HepG2 (cell line): ENCODE data around the gene RSPH9. TPM values are rescaled to one million over a fixed set of nuclear protein-coding genes. Genes with fewer than 3 reads are reported as not detected.

Experiments used
- ATF1 ChIP-seq: IDR thresholded peaks from 2 replicates; pipeline ENCODE4 v1.6.1; 2016; ENCODE audit warnings: mild to moderate bottlenecking, control low read depth
- CSRNP1 ChIP-seq: sonication (generic); formaldehyde crosslinking; IDR thresholded peaks from 2 replicates; pipeline ENCODE4 v1.8.1; 2023; ENCODE audit warnings: mild to moderate bottlenecking, missing genetic modification reagents
- ELF3 ChIP-seq: IDR thresholded peaks from 2 replicates; pipeline ENCODE4 v1.6.1; 2016; ENCODE audit warnings: missing genetic modification reagents, missing compliant biosample characterization
- FOXJ3 ChIP-seq: sonication (generic); formaldehyde crosslinking; IDR thresholded peaks from 2 replicates; pipeline ENCODE4 v1.4.0; 2020; ENCODE audit warnings: missing genetic modification reagents, mild to moderate bottlenecking, borderline replicate concordance
- GFI1 ChIP-seq: sonication (generic); formaldehyde crosslinking; IDR thresholded peaks from 2 replicates; pipeline ENCODE4 v1.5.0; 2020; ENCODE audit warnings: missing genetic modification reagents, mild to moderate bottlenecking, borderline replicate concordance
- IRF2 ChIP-seq: IDR thresholded peaks from 2 replicates; pipeline ENCODE4 v1.6.1; 2018; ENCODE audit warnings: missing genetic modification reagents, missing compliant biosample characterization
- MED1 ChIP-seq: sonication (generic); formaldehyde crosslinking; IDR thresholded peaks from 2 replicates; pipeline ENCODE4 v1.4.0; 2020; ENCODE audit warnings: missing genetic modification reagents
- NR2F2 ChIP-seq: IDR thresholded peaks from 2 replicates; pipeline ENCODE4 v1.6.1; 2012; ENCODE audit warnings: low read depth, inconsistent platforms, borderline replicate concordance
- ZFP1 ChIP-seq: IDR thresholded peaks from 2 replicates; pipeline ENCODE4 v1.6.1; 2016
- ZNF232 ChIP-seq: sonication (generic); formaldehyde crosslinking; IDR thresholded peaks from 2 replicates; pipeline ENCODE4 v1.4.0; 2020; ENCODE audit warnings: missing genetic modification reagents, borderline replicate concordance
- ZNF292 ChIP-seq: sonication (generic); formaldehyde crosslinking; IDR thresholded peaks from 2 replicates; pipeline ENCODE4 v1.8.1; 2022; ENCODE audit warnings: mild to moderate bottlenecking, low read depth, missing genetic modification reagents, borderline replicate concordance
- ZNF615 ChIP-seq: sonication (generic); formaldehyde crosslinking; IDR thresholded peaks from 2 replicates; pipeline ENCODE4 v1.5.0; 2020; ENCODE audit warnings: mild to moderate bottlenecking, missing genetic modification reagents, borderline replicate concordance
- ZNF746 ChIP-seq: sonication (generic); formaldehyde crosslinking; IDR thresholded peaks from 2 replicates; pipeline ENCODE4 v1.8.0; 2022; ENCODE audit warnings: mild to moderate bottlenecking, missing genetic modification reagents
- polyA plus RNA-seq, 8 experiments: library from polyadenylated mRNA; depleted of rRNA in 3 of 8; stranded (reverse) in 7 of 8; unstranded in 1 of 8; fragments of >200 nt; fragmentation: Illumina TruSeq in 4 of 8; extraction: Trizol in 4 of 8; gene quantifications; 2 replicates each; pipeline versions ENCODE4 v1.2.1 to v1.2.3, GENCODE V29; 2011 to 2016; ENCODE audit warnings: low read depth in 4 of 8, missing spikeins in 1 of 8, mixed read lengths in 1 of 8; ENCODE audit not compliant: insufficient read depth in 1 of 8
- total RNA-seq, 5 experiments: library from RNA; depleted of rRNA; stranded (reverse); fragments of >200 nt; fragmentation: Illumina TruSeq; extraction: Trizol; gene quantifications; 2 replicates each; pipeline ENCODE4 v1.2.3, GENCODE V29; 2016; ENCODE audit warnings: low read depth in 1 of 5
- TF ChIP-seq, protein P1 (sequence below): sonication (generic); formaldehyde crosslinking; IDR thresholded peaks from 2 replicates; pipeline ENCODE4 v1.4.0; 2020; ENCODE audit warnings: mild to moderate bottlenecking, missing genetic modification reagents
- TF ChIP-seq, protein P2 (sequence below): sonication (generic); formaldehyde crosslinking; IDR thresholded peaks from 2 replicates; pipeline ENCODE4 v1.4.0; 2020; ENCODE audit warnings: missing genetic modification reagents, borderline replicate concordance
- TF ChIP-seq, protein P3 (sequence below): sonication (generic); formaldehyde crosslinking; conservative IDR thresholded peaks from 2 replicates; pipeline ENCODE4 v1.4.0; 2020; ENCODE audit warnings: mild to moderate bottlenecking, missing genetic modification reagents, moderate library complexity

RSPH9 gene
- total and polyA plus RNA-seq, 2 of the 13 experiments (the other 11 are each of a cell fraction or from before 2014, with no cell fraction given): 0.04 TPM; not detected in 1

DNA sequence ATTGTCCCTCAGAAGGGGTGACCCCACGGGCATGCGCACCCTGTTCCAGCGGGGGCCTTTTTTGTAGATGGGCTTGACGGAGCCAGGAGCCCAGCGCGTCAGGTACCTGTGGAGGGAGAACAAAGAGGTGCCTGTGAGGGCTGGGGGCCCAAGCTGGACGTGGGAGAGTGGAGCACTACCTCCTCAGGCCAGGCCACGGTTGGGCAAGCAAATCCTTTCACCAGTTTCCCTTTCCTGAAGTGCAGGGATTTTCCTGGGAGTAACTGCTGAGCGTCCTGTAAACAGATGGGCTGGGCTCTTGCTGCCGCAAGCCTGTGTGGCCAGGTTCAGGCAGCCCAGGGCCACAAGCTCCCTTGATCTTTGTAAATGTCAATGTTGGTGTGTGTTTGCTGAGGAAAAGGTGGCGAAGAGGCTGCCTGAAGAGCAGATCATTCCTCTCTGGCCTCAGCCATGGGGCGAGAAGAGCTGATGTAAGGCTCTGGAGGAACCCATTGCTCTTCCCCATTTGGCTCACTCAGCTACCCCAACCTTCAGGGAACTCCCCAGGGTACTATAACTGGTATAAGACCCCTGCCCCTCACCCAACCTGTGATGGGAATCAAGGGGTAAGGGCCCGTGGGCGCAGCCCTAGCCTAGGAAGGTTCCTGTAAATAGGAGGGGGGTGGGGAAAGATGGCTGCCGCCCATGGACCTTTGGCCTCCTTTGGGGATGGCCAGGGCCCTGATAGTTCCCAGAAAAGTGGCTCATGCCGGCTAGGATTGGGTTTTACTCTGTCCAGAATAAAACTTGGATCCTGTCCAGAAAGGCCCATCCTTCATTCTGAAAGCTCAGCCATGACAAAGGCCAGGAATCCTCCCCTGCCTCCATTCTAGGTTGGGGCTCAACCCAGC lies 27.2 kb downstream of the RSPH9 start (continued):
- TF ChIP-seq, protein P1, sequence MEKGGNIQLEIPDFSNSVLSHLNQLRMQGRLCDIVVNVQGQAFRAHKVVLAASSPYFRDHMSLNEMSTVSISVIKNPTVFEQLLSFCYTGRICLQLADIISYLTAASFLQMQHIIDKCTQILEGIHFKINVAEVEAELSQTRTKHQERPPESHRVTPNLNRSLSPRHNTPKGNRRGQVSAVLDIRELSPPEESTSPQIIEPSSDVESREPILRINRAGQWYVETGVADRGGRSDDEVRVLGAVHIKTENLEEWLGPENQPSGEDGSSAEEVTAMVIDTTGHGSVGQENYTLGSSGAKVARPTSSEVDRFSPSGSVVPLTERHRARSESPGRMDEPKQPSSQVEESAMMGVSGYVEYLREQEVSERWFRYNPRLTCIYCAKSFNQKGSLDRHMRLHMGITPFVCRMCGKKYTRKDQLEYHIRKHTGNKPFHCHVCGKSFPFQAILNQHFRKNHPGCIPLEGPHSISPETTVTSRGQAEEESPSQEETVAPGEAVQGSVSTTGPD (CRISPR knock-in tag): no peak; the same call in 1 of the 2 replicates
- peak; percentile 90 for TF ChIP-seq ELF3 (CRISPR knock-in tag)
- TF ChIP-seq NR2F2: 0 out of 2 replicates have a peak, but pooled peaks have one; percentile 47
- TF ChIP-seq ZNF292 (CRISPR knock-in tag): peak; percentile 96; the same call in 1 of the 2 replicates
- TF ChIP-seq ZNF232 (CRISPR knock-in tag): no peak; the same call in 1 of the 2 replicates
- peak; percentile 66; the same call in 1 of the 2 replicates for TF ChIP-seq IRF2 (CRISPR knock-in tag)
- 0 out of 2 replicates have a peak, but pooled peaks have one; percentile 50 for TF ChIP-seq ZFP1 (CRISPR knock-in tag)
- TF ChIP-seq, protein P2, sequence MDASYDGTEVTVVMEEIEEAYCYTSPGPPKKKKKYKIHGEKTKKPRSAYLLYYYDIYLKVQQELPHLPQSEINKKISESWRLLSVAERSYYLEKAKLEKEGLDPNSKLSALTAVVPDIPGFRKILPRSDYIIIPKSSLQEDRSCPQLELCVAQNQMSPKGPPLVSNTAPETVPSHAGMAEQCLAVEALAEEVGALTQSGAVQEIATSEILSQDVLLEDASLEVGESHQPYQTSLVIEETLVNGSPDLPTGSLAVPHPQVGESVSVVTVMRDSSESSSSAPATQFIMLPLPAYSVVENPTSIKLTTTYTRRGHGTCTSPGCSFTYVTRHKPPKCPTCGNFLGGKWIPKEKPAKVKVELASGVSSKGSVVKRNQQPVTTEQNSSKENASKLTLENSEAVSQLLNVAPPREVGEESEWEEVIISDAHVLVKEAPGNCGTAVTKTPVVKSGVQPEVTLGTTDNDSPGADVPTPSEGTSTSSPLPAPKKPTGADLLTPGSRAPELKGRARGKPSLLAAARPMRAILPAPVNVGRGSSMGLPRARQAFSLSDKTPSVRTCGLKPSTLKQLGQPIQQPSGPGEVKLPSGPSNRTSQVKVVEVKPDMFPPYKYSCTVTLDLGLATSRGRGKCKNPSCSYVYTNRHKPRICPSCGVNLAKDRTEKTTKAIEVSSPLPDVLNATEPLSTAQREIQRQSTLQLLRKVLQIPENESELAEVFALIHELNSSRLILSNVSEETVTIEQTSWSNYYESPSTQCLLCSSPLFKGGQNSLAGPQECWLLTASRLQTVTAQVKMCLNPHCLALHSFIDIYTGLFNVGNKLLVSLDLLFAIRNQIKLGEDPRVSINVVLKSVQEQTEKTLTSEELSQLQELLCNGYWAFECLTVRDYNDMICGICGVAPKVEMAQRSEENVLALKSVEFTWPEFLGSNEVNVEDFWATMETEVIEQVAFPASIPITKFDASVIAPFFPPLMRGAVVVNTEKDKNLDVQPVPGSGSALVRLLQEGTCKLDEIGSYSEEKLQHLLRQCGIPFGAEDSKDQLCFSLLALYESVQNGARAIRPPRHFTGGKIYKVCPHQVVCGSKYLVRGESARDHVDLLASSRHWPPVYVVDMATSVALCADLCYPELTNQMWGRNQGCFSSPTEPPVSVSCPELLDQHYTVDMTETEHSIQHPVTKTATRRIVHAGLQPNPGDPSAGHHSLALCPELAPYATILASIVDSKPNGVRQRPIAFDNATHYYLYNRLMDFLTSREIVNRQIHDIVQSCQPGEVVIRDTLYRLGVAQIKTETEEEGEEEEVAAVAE (CRISPR knock-in tag): 0 out of 2 replicates have a peak, but pooled peaks have one; percentile 30
- peak; percentile 50; the same call in 1 of the 2 replicates for TF ChIP-seq ATF1 (CRISPR knock-in tag)
- peak; percentile 89 for TF ChIP-seq MED1
- TF ChIP-seq CSRNP1: no peak; the same call in none of the 2 replicates
- peak; percentile 64; the same call in 1 of the 2 replicates for TF ChIP-seq FOXJ3 (CRISPR knock-in tag)
- TF ChIP-seq, protein P3, sequence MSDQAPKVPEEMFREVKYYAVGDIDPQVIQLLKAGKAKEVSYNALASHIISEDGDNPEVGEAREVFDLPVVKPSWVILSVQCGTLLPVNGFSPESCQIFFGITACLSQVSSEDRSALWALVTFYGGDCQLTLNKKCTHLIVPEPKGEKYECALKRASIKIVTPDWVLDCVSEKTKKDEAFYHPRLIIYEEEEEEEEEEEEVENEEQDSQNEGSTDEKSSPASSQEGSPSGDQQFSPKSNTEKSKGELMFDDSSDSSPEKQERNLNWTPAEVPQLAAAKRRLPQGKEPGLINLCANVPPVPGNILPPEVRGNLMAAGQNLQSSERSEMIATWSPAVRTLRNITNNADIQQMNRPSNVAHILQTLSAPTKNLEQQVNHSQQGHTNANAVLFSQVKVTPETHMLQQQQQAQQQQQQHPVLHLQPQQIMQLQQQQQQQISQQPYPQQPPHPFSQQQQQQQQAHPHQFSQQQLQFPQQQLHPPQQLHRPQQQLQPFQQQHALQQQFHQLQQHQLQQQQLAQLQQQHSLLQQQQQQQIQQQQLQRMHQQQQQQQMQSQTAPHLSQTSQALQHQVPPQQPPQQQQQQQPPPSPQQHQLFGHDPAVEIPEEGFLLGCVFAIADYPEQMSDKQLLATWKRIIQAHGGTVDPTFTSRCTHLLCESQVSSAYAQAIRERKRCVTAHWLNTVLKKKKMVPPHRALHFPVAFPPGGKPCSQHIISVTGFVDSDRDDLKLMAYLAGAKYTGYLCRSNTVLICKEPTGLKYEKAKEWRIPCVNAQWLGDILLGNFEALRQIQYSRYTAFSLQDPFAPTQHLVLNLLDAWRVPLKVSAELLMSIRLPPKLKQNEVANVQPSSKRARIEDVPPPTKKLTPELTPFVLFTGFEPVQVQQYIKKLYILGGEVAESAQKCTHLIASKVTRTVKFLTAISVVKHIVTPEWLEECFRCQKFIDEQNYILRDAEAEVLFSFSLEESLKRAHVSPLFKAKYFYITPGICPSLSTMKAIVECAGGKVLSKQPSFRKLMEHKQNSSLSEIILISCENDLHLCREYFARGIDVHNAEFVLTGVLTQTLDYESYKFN (CRISPR knock-in tag): peak; percentile 86
- TF ChIP-seq ZNF615 (CRISPR knock-in tag): peak; percentile 27; the same call in 1 of the 2 replicates
- TF ChIP-seq ZNF746 (CRISPR knock-in tag): no peak; the same call in 1 of the 2 replicates
- peak; percentile 98 for TF ChIP-seq GFI1 (CRISPR knock-in tag)
